IPS DF 6.9 (cell line): Measurements from ENCODE around the gene MMP10.
"Not testable (repeated sequence)": the region's sequence is repeated elsewhere in the genome, so short reads cannot be mapped to it uniquely, and the experiment has no call there.

Source experiments
- DNase-seq: peaks from one replicate; pipeline ENCODE4 v3.0.0-alpha.2; 2013; ENCODE audit warnings: low read depth, low spot score
- H3K27ac ChIP-seq: one replicate; pipeline ENCODE4 v1.5.1; 2013; ENCODE audit warnings: low read length, control low read depth
- H3K27me3 ChIP-seq: 2 replicates; pipeline ENCODE4 v1.6.1; 2013; ENCODE audit warnings: mild to moderate bottlenecking, low read length; ENCODE audit not compliant: control insufficient read depth, insufficient read depth
- H3K36me3 ChIP-seq: 2 replicates; pipeline ENCODE4 v1.6.1; 2013; ENCODE audit warnings: low read length; ENCODE audit not compliant: control insufficient read depth, insufficient read depth
- H3K4me1 ChIP-seq: 2 replicates; pipeline ENCODE4 v1.6.1; 2013; ENCODE audit warnings: low read length; ENCODE audit not compliant: control insufficient read depth, insufficient read depth
- H3K4me3 ChIP-seq: 2 replicates; pipeline ENCODE4 v1.5.1; 2013; ENCODE audit warnings: mild to moderate bottlenecking, low read length
- H3K9me3 ChIP-seq: 2 replicates; pipeline ENCODE4 v1.6.1; 2013; ENCODE audit warnings: low read length, inconsistent platforms; ENCODE audit not compliant: control insufficient read depth, insufficient read depth
- WGBS: extraction: QIAGEN DNeasy Blood & Tissue Kit; methylation state at CpG from one replicate; pipeline ENCODE4 v1.1.7; 2013; ENCODE audit warnings: mixed read lengths, missing lambda C conversion rate; ENCODE audit not compliant: insufficient read length, insufficient coverage; 5-methylcytosine and 5-hydroxymethylcytosine counted together

The MMP10 gene

GRCh38 chr11:102760344-102761035 is 19.9 kb downstream of the MMP10 start:
- no peaks in the 10 kb centered on the region for H3K36me3 ChIP-seq
- H3K9me3 ChIP-seq: no peaks in the 10 kb centered on the region
- WGBS: no CpG with 5 or more reads among the region's 4 CpGs
- no peak overlapping the region for H3K27ac ChIP-seq
- H3K4me3 ChIP-seq: no peak overlapping the region
- no peaks in the 10 kb centered on the region for H3K27me3 ChIP-seq
- no peak for DNase-seq
- no peaks in the 10 kb centered on the region for H3K4me1 ChIP-seq

- Histone ChIP-seq H3K9me3 (no peaks in the 10 kb centered on the region), H3K27me3 (no peaks in the 10 kb centered on the region), H3K36me3 (no peaks in the 10 kb centered on the region), H3K27ac (no peak overlapping the region), H3K4me1 (0 out of 2 replicates have a peak, but pooled peaks cover 2% of the 10 kb centered on the region), H3K4me3 (no peak overlapping the region)
- no CpG with 5 or more reads among the region's 2 CpGs for WGBS
- no peak for DNase-seq
These were observed 22.4 kb downstream of the MMP10 start for GRCh38 chr11:102757823-102758549.

GRCh38 chr11:102753267-102753666 is 27.2 kb downstream of the MMP10 start:
- H3K4me1 ChIP-seq: 0 out of 2 replicates have a peak, but pooled peaks cover 3% of the 10 kb centered on the region
- no peaks in the 10 kb centered on the region for H3K36me3 ChIP-seq
- H3K27ac ChIP-seq: no peak overlapping the region
- H3K4me3 ChIP-seq: no peak overlapping the region
- no CpG with 5 or more reads among the region's 1 CpG for WGBS
- no peak for DNase-seq
- H3K9me3 ChIP-seq: no peaks in the 10 kb centered on the region
- H3K27me3 ChIP-seq: no peaks in the 10 kb centered on the region

GRCh38 chr11:102751673-102752072 is 28.8 kb downstream of the MMP10 start:
- no peak overlapping the region for H3K4me3 ChIP-seq
- DNase-seq: no peak
- H3K36me3 ChIP-seq: no peaks in the 10 kb centered on the region
- H3K4me1 ChIP-seq: 0 out of 2 replicates have a peak, but pooled peaks cover 3% of the 10 kb centered on the region
- no peak overlapping the region for H3K27ac ChIP-seq
- H3K9me3 ChIP-seq: no peaks in the 10 kb centered on the region
- H3K27me3 ChIP-seq: no peaks in the 10 kb centered on the region

- Histone ChIP-seq H3K27me3 (no peaks in the 10 kb centered on the region), H3K4me1 (0 out of 2 replicates have a peak, but pooled peaks cover 3% of the 10 kb centered on the region), H3K9me3 (no peaks in the 10 kb centered on the region), H3K36me3 (no peaks in the 10 kb centered on the region), H3K27ac (no peak overlapping the region), H3K4me3 (no peak overlapping the region)
- DNase-seq: no peak
These were observed 31.2 kb downstream of the MMP10 start for GRCh38 chr11:102749101-102749722.

- H3K27ac ChIP-seq, H3K4me1 ChIP-seq, H3K36me3 ChIP-seq, H3K4me3 ChIP-seq, H3K27me3 ChIP-seq, H3K9me3 ChIP-seq, DNase-seq: not testable (repeated sequence)
- WGBS: no CpG with 5 or more reads among the region's 32 CpGs
These were observed 33.5 kb downstream of the MMP10 start for GRCh38 chr11:102746746-102747578.

DNA sequence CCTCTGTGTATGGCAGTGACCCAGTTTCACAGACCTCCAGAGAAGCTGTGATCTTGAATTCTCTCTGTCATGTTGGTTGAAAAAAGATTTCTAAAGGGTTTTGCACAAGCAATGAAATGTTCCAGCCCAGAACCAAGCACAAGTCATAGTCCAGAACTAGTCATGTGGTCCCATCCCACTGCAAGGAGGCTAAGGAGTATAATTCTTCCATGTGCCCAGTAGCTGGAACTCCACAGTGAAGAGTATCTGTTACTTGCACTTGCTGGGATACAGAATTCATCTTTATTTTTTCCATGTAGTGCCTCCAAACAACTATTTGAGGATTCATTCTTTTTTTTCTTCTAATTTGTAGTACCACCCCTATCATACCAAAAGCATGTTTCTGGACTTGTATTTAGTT is 45.8 kb downstream of the MMP10 start:
- Histone ChIP-seq H3K27ac (no peak overlapping the region), H3K4me3 (no peak overlapping the region), H3K27me3 (no peaks in the 10 kb centered on the region), H3K9me3 (no peaks in the 10 kb centered on the region), H3K4me1 (no peaks in the 10 kb centered on the region), H3K36me3 (no peaks in the 10 kb centered on the region)
- DNase-seq: no peak

- Histone ChIP-seq H3K36me3 (no peaks in the 10 kb centered on the region), H3K27ac (no peak overlapping the region), H3K27me3 (no peaks in the 10 kb centered on the region), H3K4me1 (no peaks in the 10 kb centered on the region), H3K4me3 (no peak overlapping the region), H3K9me3 (no peaks in the 10 kb centered on the region)
- DNase-seq: peak; percentile 39
- no CpG with 5 or more reads among the region's 8 CpGs for WGBS
These were observed 47.1 kb downstream of the MMP10 start for GRCh38 chr11:102733232-102733875.

DNA sequence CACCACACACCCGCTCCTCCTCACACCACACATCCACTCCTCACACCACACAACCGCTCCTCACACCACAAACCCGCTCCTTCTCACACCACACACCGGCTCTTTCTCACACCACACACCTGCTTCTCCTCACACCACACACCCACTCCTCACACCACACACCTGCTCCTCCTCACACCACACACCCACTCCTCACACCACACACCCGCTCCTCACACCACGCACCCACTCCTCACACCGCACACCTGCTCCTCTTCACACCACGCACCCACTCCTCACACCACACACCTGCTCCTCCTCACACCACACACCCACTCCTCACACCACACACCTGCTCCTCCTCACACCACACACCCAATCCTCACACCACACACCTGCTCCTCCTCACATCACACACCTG is 49.5 kb downstream of the MMP10 start:
- not testable (repeated sequence) for H3K27me3 ChIP-seq, H3K4me1 ChIP-seq
- 95% methylated on average over 8 of the region's 8 CpGs for WGBS

More for the DNA sequence above, 49.5 kb downstream of the MMP10 start:
- not testable (repeated sequence) for DNase-seq, H3K27ac ChIP-seq, H3K36me3 ChIP-seq, H3K4me3 ChIP-seq, H3K9me3 ChIP-seq
